ENCODE data around the gene WDR26.
"Not testable (repeated sequence)": the region's sequence is repeated elsewhere in the genome, so short reads cannot be mapped to it uniquely, and the experiment has no call there.

WDR26 gene

GRCh38 chr1:224392411-224393249, 42.0 kb downstream of the WDR26 start:
- ATAC-seq = no peak

- ATAC-seq = no peak
Measured at GRCh38 chr1:224390517-224390916, 44.1 kb downstream of the WDR26 start.

- ATAC-seq = no peak
Measured at GRCh38 chr1:224387943-224388342, 46.7 kb downstream of the WDR26 start.

- peak; percentile 32 to 38 for ATAC-seq
Measured at GRCh38 chr1:224387302-224387912, 47.2 kb downstream of the WDR26 start.

GRCh38 chr1:224383218-224383617, 51.4 kb downstream of the WDR26 start:
- ATAC-seq = no peak

GRCh38 chr1:224381880-224382548, 52.6 kb downstream of the WDR26 start:
- peak; percentile 77 to 86 for ATAC-seq

- ATAC-seq = peak; percentile 27 to 35
Measured at GRCh38 chr1:224380003-224380402, 54.6 kb downstream of the WDR26 start.

GRCh38 chr1:224378855-224379631, 55.6 kb downstream of the WDR26 start:
- no peak for ATAC-seq

GRCh38 chr1:224377676-224378006, 57.0 kb downstream of the WDR26 start:
- ATAC-seq = peak; percentile 62 to 63

GRCh38 chr1:224375059-224375458, 59.5 kb downstream of the WDR26 start:
- no peak for ATAC-seq

GRCh38 chr1:224373008-224373590, 61.5 kb downstream of the WDR26 start:
- peak in 1 of 2 donors; percentile 55 for ATAC-seq

- ATAC-seq = peak; percentile 63 to 72
Measured at GRCh38 chr1:224368409-224368808, 66.2 kb downstream of the WDR26 start.

GRCh38 chr1:224359207-224359606, 75.4 kb downstream of the WDR26 start:
- no peak for ATAC-seq

GRCh38 chr1:224358237-224358636, 76.4 kb downstream of the WDR26 start:
- ATAC-seq = no peak

GRCh38 chr1:224357626-224358124, 76.9 kb downstream of the WDR26 start:
- ATAC-seq = no peak

GRCh38 chr1:224356685-224357625, 77.6 kb downstream of the WDR26 start, which contains the start of gene CNIH4:
TSS of gene CNIH4 (plus strand) at chr1:224356879. CDS start at chr1:224356925, 46 bp downstream.
- peak; percentile 99 for ATAC-seq

- no peak for ATAC-seq
Measured at GRCh38 chr1:224353975-224354925, 80.3 kb downstream of the WDR26 start.

- ATAC-seq = not testable (repeated sequence)
Measured at GRCh38 chr1:224352436-224353085, 82.0 kb downstream of the WDR26 start.

- ATAC-seq = not testable (repeated sequence)
Measured at GRCh38 chr1:224349716-224350115, 84.9 kb downstream of the WDR26 start.

All from activated CD4-positive, CD25-positive, alpha-beta regulatory T cell treated with anti-CD3 and anti-CD28 coated beads, Interleukin-2, amount 50 U/mL, for 24 hours (primary cell).